GM11168 (cell line): ENCODE results near the gene PLEKHG4B.
"Not testable (repeated sequence)": the region's sequence is repeated elsewhere in the genome, so short reads cannot be mapped to it uniquely, and the experiment has no call there.

Source experiments
- in situ Hi-C: fragments of 300-500 bp; cut with MboI; formaldehyde crosslinking; loops from one replicate; pipeline ENCODE4 v1.12.0; 2022; ENCODE audit warnings: low sequenced_read_pairs; ENCODE audit not compliant: unreplicated experiment

PLEKHG4B gene

DNA sequence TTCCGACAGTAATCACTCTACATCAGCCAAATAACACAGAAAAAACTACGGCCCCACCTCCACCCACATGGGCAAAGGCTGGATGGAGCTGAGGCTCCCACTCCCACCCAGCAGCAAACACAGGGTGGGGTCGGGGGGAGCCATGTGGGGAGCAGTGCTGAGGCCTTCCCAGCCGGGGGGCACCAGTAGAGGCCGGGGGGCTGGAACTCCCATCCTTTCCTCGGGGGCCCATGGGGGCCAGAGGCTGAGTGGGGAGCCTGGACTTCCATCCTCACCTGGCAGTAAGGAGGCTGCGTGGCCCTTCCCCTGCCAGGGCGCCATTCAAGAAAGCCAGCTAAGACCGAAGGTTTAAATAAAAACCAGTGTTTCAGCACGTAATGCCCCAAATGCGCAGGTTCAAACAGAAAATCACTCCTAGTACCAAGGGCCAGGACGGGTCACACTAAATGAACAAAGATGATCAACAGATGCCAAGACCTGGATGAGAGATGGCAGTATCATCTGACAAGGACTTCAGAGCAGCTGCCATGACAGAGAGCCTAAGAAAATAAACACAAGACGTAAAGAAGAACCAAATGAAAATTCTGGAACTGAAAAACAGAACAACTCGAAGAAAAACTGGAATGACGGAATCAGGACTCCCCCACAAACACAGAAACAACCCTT lies 116.6 kb downstream of the PLEKHG4B start:
- in situ Hi-C loops: no loop called here

DNA sequence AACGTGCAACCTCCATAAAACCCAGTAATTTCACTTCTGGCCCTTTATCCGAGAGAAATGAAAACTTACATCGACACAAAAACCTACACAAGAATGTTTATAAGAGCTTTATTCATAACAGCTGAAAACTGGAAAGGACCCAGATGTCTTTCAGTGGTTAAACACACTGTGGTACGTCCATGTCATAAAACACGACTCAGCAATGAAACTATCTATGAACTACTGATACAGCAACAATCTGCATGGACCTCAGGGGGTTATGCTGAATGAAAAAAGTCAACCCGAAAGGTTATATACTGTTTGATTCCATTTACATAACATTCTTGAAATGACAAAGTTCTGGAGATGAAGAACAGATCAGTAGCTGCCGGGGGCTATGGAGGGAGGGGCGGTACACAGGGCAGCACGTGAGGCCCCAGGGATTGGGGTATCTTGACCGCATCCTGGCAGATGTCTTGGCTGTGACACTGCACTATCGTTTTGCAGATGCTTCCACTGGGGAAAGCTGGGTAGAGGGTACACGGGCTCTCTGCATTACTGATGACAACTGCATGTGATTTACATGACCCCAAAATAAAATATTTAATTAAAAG lies 121.9 kb downstream of the PLEKHG4B start:
- in situ Hi-C loops: no loop called here

DNA sequence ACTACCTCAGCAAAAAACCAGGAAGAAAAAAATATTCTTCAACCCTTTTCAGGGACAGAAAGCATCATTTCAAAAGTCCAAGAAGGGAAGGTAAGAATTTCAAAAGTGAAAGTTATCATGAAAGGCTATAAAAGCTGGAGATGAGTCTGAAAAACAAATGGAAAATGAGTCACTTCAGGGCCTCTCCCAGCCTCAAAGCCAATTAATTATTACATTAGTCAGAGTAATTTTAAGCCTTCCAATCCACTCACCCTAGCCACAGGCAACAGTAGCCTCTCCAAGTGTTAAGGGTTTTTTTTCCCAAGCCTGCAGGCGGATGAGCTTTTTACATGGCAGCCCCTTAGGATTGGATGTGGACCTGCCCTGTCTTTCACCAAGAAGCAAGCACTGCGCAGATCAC lies 123.3 kb downstream of the PLEKHG4B start:
- in situ Hi-C loops: loop anchor here (5.0 kb wide), 1 partner anchor 1382 kb away; no protein-coding TSS in a partner anchor

- in situ Hi-C loops: loop anchor here (5.0 kb wide), 1 partner anchor 1381 kb away; no protein-coding TSS in a partner anchor
These were observed 124.1 kb downstream of the PLEKHG4B start for GRCh38 chr5:216076-216475.

DNA sequence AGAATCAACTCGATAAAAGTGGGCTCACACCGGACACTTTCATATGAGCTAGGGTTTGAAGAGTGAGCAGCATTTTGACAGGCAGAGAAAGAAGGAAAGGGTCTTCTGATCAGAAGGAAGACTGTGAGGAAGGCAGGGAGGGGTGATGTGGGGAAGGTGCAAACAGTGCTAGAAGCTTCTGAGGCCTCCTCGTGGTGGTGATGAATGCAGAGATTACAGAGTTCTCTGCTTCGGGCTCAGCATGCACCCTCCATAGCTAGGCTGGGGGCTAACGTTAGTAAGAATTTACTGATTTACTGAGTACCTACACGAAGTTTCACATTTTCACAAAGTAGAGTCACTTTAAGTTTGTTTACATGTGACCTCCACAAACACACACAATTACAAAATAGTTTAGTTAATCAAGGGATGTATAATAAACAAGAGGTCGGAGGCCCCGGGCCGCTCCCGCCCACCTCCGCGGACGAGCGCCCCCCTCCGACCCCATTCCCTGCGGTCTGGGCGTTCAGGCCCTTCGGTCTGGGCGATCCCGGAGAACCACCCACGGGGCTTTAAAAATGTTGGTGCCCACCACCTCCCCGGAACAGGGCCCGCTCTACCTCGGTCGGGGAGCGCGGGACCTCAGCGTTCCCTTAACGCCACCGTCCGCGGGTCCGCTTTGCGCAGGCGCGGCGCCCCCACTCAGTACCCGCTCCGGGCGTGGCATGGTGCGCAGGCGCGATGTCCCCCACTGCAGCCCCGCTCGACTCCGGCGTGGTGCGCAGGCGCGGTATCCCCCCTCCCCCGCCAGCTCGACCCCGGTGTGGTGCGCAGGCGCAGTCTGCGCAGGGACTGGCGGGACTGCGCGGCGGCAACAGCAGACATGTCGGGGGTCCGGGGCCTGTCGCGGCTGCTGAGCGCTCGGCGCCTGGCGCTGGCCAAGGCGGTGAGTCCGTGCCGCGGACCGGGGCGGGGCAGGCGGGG lies 125.8 kb downstream of the PLEKHG4B start, which contains the start of the genes CCDC127 and SDHA:
TSS of gene CCDC127 (minus strand) at position 660 of the 963 bp plus-strand sequence. CDS start 1,304 bp downstream, outside the sequence.
TSS of gene SDHA (plus strand) at position 827 of the 963 bp plus-strand sequence. CDS start at position 863, 36 bp downstream.
- in situ Hi-C loops: loop anchor here (5.0 kb wide), 1 partner anchor 1380 kb away; no protein-coding TSS in a partner anchor

GRCh38 chr5:218457-219291 lies 126.7 kb downstream of the PLEKHG4B start:
- in situ Hi-C loops: loop anchor here (5.0 kb wide), 1 partner anchor 1379 kb away; no protein-coding TSS in a partner anchor

GRCh38 chr5:219460-219863 lies 127.5 kb downstream of the PLEKHG4B start:
- in situ Hi-C loops: loop anchor here (5.0 kb wide), 1 partner anchor 1378 kb away; no protein-coding TSS in a partner anchor

GRCh38 chr5:219991-220390 lies 128.0 kb downstream of the PLEKHG4B start:
- in situ Hi-C loops: loop anchor here (5.0 kb wide), 1 partner anchor 1377 kb away; no protein-coding TSS in a partner anchor

DNA sequence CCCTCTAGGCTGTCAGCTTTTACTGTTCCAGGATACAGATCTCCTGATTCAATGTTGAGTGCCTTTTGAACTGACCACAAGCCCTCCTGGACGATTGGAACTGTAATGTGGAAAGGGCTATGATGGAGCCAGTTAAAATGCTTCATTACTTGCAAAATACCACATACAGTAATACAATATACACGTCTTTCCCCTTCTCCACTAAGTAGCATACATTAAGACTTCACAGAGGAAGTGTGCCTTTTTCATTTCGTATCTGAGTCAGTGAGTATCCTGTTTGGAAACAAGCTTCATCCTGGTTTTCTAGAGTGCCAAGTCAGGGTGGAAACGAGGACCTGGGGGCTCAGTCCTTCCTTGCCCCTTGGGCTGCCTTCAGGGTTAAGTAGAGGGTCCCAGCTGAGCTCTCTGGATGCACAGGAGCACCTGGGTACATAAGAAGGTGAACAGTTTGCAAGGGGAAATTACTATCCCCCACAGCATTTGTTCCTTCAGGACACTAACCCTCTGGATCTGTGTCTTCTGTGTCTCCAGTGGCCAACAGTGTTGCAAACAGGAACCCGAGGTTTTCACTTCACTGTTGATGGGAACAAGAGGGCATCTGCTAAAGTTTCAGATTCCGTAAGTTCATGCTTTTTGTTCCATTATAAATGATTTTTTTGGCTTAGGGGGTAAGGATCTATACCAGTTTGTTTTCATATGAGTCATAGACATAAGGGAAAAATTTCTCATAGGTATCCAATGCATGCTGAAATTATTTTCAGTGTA lies 131.2 kb downstream of the PLEKHG4B start:
- in situ Hi-C loops: not testable (repeated sequence)

GRCh38 chr5:223791-224190 lies 131.8 kb downstream of the PLEKHG4B start:
- in situ Hi-C loops: no loop called here

GRCh38 chr5:225334-225733 lies 133.4 kb downstream of the PLEKHG4B start:
- in situ Hi-C loops: no loop called here

DNA sequence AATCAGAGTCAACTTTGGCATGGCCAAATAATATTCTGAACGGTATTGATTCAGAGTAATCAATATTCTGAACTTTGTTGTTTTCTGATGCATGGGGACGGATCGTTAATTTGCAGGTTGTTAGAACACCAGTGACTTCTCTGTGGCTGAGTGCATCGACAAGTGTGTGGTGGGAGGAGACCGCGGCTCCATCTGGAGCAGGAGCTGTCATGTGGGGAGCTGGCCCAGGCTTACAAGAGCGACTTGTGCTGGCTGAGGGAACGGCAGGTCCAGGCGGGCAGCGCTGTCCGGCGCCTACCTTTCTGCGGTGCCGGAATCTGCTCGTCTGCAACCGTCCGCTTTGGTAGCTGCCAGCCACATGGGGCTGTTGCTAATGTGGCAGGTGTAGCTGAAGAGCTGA lies 135.4 kb downstream of the PLEKHG4B start:
- in situ Hi-C loops: not testable (repeated sequence)

- in situ Hi-C loops: no loop called here
These were observed 136.9 kb downstream of the PLEKHG4B start for GRCh38 chr5:228886-229285.

DNA sequence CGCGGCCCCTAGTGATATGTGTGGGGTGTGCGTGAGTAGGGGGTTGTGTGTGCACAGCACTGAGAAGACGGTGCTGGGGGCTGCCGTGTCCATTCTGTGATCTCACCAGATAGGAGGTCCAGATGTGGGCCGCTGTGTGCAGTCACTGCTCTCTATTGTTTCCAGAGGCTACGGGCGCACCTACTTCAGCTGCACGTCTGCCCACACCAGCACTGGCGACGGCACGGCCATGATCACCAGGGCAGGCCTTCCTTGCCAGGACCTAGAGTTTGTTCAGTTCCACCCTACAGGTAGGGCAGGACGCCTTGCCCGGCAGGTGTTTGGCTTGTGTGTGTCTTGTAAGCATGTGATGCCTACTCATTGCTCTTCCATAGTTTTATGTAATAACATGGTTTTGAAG lies 138.7 kb downstream of the PLEKHG4B start:
- in situ Hi-C loops: no loop called here

GRCh38 chr5:231661-232060 lies 139.7 kb downstream of the PLEKHG4B start:
- in situ Hi-C loops: no loop called here

DNA sequence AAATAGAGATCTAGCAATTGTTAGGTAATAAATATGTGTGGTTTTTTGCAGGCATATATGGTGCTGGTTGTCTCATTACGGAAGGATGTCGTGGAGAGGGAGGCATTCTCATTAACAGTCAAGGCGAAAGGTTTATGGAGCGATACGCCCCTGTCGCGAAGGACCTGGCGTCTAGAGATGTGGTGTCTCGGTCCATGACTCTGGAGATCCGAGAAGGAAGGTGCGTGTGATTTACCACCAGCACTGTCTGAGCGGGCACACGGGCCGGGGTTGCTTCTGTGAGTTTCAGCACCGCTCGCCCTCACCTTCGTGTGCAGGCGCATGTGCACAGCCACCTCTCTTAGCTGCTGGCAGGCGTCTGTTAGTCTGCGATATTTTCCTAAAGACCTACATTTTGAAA lies 141.5 kb downstream of the PLEKHG4B start:
- in situ Hi-C loops: not testable (repeated sequence)

DNA sequence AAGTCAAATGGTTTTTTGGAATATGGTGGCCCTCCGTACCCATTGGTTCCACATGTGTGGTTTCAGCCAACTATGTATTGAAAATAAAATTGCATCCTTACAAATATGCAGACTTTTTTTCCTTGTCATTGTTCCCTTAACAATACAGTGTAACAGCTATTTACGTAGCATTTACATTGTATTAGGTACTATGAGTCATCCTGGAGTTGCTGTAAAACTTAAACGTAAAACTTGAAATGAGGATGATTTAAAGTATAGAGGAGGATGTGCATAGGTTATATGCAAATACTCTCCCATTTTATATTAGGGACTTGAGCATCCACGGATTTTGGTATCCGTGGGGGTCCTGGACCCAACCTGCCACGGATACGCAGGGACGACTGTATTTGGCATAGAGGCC lies 142.5 kb downstream of the PLEKHG4B start:
- in situ Hi-C loops: no loop called here

GRCh38 chr5:235527-235926 lies 143.6 kb downstream of the PLEKHG4B start:
- in situ Hi-C loops: loop anchor here (5.0 kb wide), 1 partner anchor 1357 kb away; no protein-coding TSS in a partner anchor

- in situ Hi-C loops: loop anchor here (5.0 kb wide), 1 partner anchor 1354 kb away; no protein-coding TSS in a partner anchor
These were observed 146.0 kb downstream of the PLEKHG4B start for GRCh38 chr5:237931-238330.
